ENCODE data around the gene HPCA.

DNA sequence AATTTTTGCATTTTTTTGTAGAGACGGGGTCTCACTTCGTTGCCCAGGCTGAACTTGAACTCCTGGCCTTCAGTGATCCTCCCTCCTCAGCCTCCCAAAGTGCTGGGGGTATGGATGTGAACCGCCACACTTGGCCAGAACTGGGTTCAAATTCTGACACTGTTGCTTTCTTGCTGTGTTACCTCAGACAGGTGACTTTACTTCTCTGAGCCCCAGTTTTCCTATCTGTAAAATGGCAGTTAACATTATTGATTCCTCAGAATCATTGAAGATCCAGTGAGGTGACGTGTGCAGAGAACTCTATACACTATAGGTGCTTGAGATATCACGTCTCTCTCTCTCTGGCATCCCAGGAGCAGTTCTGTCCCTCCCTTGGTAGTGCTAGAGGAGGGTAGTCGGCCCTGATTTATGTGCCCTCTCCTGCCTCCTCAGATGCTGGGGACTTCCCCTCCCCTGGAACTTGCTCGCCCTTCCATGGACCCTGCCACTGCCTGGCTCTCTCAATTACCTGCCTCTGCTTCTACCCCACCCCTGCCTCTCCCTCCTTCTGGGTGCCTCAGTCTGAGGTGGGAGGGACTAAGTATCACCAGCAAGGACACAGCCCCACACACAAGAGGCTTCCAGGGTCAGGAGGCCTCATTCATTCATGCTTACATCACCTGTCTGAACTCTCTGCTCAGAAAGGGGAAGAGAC is 2.8 kb upstream of the HPCA start:
- TF ChIP-seq POLR2A (IDR thresholded peaks at IDR 0.05; ENCODE audit: low read length) (no peak), GATA1 (IDR thresholded peaks at IDR 0.05; ENCODE audit: low read depth, low read length) (no peak)

Measured in erythroblast (primary cell).